DMS 273 treated with DMSO at 0.1 percent for 48 hours (cell line): ENCODE results near the gene RGPD3.
"Not testable (repeated sequence)": the region's sequence is repeated elsewhere in the genome, so short reads cannot be mapped to it uniquely, and the experiment has no call there.

ENCODE experiments used
- DNase-seq: peaks from one replicate; lab custom pipeline; 2025; lab: John Stamatoyannopoulos, UW

Gene RGPD3

DNA sequence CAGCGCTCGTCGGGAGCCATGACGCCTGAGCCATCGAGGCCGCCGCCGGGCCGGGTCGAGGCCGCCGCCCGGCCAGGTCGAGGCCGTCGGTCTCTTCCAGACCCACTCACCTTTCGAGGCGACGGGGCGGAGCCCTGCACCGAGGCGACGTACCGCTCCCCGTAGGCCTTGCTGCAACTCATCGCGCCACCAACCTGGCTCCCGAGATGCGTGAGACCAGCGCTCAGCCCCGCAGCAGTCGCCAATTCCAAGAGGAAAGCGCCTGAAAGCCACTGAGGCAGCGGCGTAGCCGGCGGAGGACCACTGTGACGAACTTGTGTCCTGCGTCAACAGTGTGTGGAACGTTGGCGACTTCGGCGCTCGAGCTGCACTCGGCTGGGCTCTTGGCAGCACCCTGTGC, at the start of gene RGPD3:
Gene RGPD3 (minus strand): TSS at position 307 of the 400 bp plus-strand sequence. CDS start 125 bp downstream, at position 182.
- DNase-seq = not testable (repeated sequence)

DNA sequence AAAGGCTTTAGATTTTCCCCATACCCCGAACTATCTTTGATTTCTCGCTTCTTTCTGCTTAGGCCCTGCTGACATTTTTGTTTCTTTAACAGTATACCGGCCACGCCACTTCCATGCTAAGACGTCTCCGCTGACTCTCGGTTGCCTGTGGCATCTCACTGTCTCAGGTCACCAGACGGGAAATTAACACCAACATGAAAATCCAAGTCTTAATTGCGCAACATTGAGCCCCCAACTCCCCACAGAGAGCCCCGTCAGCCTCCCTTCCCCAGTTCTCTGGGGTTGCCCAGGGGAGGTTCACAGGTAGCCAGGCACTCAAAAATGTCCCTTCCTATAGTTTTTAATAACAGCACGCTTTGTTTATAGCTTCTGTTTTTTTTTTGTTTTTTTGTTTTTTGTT, 49.1 kb upstream of the RGPD3 start:
- no peak for DNase-seq

GRCh38 chr2:106516864-106517263, 48.7 kb upstream of the RGPD3 start:
- DNase-seq = no peak

DNA sequence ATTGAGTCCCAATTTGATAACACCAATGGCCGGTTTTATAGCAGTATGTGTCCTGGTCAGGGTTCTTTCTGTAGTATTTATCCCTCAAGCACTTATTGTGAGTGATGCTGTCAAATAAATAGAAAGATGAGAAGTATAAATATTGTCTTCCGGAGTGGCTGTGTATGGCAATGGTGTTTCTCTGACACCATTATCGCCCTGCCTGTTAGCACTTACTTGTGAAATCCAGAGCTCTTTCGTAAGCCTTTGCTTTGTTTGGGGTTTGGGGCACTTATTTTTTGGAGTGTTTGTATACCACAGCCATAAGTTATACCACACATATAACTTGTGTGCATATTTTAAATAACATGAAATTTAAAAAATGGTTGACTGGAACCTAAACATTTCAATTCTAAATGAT, 48.2 kb upstream of the RGPD3 start:
- no peak for DNase-seq

DNA sequence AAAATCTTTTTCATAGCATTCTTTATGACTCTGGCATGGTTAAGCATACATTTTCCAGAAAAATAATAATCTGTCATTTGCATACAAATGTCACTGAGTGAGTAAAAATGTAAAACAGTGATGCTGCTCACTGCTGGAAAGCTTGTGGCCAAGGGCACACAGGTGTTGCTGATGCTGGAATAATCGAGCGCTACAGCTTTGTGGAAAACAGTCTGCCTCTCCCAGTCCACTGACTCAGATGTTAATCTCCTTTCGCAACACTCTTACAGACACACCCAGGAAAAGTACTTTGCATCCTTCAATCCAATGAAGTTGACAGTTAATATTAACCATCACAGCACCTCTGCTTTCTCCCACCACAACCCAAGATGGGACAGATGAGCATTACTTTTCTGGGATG, 46.6 kb upstream of the RGPD3 start:
- not testable (repeated sequence) for DNase-seq

GRCh38 chr2:106513391-106513790, 45.2 kb upstream of the RGPD3 start:
- not testable (repeated sequence) for DNase-seq

GRCh38 chr2:106511934-106512333, 43.7 kb upstream of the RGPD3 start:
- not testable (repeated sequence) for DNase-seq

- DNase-seq = not testable (repeated sequence)
Observed at GRCh38 chr2:106511476-106511901, 43.3 kb upstream of the RGPD3 start.

DNA sequence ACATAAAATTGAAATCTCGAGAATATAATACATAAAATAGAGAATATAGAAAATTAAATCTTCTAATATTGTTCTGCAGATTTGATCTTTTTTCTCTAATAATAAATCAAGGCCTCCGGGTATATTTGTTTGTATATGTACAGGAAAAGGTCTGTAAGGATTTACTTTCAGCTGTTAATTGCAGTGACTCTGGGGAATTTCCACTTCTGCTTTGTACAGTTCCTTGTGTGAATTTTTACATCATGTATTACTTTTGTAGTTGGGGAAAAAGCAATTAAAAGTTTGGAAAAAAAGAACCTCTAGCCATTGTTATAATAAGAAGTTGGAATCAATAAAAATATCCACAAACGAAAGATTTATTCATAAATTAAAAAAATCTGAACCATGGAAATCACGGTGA, 42.6 kb upstream of the RGPD3 start:
- not testable (repeated sequence) for DNase-seq

DNA sequence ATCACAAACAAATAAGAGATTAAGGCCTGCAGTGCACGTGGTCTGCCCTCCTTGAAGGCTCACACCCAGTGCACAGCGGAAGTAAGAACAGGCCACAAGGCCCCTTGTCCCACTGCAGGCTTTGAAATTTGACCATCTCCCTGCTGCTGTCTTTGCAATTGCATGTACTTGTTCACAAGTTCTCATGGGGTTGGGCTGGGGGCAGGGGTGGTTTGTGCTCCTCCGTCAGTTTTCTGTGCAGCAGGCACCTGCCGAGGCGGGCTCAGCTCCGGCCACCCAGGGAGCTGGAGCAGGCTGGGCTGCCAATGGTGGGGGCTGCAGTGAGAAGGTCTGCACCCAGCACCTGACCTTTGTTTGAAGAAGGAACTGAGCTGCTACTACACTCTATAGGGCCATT, 41.2 kb upstream of the RGPD3 start:
- DNase-seq = not testable (repeated sequence)

GRCh38 chr2:106508660-106509373, 40.6 kb upstream of the RGPD3 start:
- not testable (repeated sequence) for DNase-seq

GRCh38 chr2:106506002-106506687, 37.9 kb upstream of the RGPD3 start:
- DNase-seq = not testable (repeated sequence)

- DNase-seq = not testable (repeated sequence)
Observed at GRCh38 chr2:106504787-106505186, 36.6 kb upstream of the RGPD3 start.

GRCh38 chr2:106504192-106504591, 36.0 kb upstream of the RGPD3 start:
- not testable (repeated sequence) for DNase-seq

GRCh38 chr2:106502351-106502750, 34.1 kb upstream of the RGPD3 start:
- not testable (repeated sequence) for DNase-seq

DNA sequence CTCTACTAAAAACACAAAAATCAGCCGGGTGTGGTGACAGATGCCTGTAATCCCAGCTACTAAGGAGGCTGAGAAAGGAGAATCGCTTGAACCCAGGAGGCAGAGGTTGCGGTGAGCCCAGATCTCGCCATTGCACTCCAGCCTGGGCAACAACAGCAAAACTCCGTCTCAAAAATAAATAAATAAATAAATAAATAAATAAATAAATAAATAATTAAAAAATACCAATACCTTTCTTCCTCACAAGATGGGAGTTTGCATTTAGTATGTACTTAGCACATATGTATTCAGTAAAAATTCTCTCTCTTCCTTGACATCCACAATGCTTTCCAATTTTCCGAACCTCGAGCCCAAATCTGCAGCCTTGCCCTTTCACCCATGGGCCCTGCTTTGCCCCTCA, 32.1 kb upstream of the RGPD3 start:
- DNase-seq = not testable (repeated sequence)

- not testable (repeated sequence) for DNase-seq
Observed at GRCh38 chr2:106498549-106498948, 30.3 kb upstream of the RGPD3 start.

DNA sequence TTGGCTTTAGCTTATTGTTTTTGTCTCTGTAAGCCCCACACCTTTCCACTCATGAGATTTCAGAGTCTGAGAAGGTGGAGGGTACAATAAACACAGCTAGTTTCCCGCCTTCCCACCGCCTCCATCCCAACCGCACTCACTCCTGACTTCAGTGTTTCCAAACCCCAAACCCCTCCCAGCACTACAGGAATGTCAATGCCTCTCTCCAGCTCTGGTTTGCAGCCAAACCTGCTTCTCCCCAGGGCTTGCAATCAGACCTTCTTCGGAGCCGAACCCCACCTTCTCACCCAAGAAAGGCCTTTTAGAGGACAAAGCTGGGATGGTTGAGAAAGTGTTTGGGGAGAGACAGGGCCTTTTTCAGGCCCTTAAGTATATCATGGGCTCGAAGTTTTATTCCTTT, 24.7 kb upstream of the RGPD3 start:
- not testable (repeated sequence) for DNase-seq

DNA sequence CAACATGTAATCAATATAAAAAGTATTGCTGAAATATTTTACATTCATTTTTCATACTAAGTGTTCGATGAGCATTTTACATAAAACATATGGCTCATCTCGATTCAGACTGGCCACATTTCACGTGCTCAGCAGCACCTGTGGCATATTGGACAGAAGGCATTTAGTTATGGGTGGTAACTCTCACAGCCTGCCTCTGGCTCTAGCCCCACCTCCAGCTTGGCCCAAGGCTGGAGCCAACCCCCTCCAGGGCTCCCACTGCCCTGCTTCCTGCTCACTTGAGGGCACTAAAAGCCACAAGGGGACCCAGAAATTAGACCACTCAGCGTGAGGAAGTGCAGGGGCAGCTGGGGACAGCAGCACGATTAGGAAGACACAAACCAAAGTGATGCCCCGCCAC, 24.2 kb upstream of the RGPD3 start:
- not testable (repeated sequence) for DNase-seq

DNA sequence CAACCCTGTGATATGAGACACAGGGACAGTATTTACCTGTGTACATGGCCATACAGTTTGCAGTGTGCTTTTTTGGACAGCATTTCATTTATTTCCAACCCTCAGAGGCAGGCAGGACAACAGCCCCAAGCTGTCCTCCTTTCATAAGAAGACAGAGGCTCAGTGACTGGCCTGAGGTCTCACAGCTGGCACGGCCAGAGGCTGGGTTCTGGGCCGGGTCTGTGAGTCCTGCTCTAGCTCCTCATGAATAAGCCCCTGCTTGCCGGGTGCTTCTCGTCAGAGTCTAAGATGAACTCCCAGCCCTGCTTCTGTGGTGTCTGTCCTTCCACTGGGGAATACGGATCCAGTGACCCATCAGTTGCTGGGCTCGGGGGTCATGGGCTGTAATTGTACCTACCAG, 21.5 kb upstream of the RGPD3 start:
- DNase-seq = not testable (repeated sequence)

- DNase-seq = not testable (repeated sequence)
Observed at GRCh38 chr2:106487386-106488191, 19.4 kb upstream of the RGPD3 start.
